ENCODE measurements around the gene TSPAN15.

DNA sequence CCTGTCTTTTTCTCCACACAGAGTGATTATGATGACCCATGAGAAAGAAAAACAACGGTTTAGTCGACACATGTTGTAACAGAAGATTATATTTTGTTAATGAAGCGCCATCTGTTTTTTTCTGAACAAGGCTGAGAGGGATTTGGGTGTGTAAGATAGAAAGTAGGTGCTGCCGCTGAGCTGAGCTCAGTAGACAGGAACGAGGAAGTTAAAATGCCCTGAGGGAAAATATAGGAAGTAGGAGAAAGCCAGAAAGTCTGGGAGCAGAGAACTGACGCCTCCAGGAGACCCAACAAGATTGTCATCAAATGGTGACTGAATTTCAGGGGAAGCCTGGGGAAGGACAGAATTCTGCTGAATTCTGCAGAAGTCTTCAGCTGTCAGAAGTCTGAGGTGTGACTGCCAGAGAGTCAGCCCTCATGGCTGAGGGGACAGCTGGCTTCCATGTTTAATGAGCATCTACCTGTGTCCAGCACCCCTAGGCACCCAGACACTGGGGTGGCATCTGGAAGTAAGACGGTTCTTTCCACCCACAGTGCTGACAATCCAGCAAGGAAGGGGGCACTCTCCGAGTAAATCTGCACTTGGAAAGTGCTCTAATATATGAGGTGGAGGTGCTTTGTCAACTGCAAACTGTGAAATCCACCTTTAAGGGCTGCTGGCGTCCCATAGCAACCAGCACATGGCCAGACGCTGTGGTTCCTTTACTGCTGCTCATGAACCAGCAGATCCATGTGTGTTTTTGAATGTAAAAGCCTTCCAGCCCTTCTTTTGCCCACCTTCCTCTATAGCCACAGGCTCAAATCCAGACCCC lies 12.5 kb upstream of the TSPAN15 start:
- no peak for TF ChIP-seq POLR2AphosphoS5 (IDR thresholded peaks at IDR 0.05)
- TF ChIP-seq, protein P1, sequence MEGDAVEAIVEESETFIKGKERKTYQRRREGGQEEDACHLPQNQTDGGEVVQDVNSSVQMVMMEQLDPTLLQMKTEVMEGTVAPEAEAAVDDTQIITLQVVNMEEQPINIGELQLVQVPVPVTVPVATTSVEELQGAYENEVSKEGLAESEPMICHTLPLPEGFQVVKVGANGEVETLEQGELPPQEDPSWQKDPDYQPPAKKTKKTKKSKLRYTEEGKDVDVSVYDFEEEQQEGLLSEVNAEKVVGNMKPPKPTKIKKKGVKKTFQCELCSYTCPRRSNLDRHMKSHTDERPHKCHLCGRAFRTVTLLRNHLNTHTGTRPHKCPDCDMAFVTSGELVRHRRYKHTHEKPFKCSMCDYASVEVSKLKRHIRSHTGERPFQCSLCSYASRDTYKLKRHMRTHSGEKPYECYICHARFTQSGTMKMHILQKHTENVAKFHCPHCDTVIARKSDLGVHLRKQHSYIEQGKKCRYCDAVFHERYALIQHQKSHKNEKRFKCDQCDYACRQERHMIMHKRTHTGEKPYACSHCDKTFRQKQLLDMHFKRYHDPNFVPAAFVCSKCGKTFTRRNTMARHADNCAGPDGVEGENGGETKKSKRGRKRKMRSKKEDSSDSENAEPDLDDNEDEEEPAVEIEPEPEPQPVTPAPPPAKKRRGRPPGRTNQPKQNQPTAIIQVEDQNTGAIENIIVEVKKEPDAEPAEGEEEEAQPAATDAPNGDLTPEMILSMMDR (IDR thresholded peaks at IDR 0.05) = no peak
